DOHH2 (cell line): ENCODE data around the gene LILRA5.

Experiments
- CTCF ChIP-seq: fragments of 200-600 bp; sonication (generic); IDR thresholded peaks from one replicate; pipeline ENCODE4 v1.5.1; 2014; ENCODE audit warnings: antibody characterized with exemption, mild to moderate bottlenecking, low read depth, low read length; ENCODE audit not compliant: poor library complexity, severe bottlenecking
- EZH2phosphoT487 ChIP-seq: fragments of 200-600 bp; sonication (generic); IDR thresholded peaks from 2 replicates; pipeline ENCODE4 v1.6.1; 2017; ENCODE audit warnings: borderline replicate concordance, mild to moderate bottlenecking, antibody characterized with exemption, low read length, moderate library complexity, mixed read lengths

DNA sequence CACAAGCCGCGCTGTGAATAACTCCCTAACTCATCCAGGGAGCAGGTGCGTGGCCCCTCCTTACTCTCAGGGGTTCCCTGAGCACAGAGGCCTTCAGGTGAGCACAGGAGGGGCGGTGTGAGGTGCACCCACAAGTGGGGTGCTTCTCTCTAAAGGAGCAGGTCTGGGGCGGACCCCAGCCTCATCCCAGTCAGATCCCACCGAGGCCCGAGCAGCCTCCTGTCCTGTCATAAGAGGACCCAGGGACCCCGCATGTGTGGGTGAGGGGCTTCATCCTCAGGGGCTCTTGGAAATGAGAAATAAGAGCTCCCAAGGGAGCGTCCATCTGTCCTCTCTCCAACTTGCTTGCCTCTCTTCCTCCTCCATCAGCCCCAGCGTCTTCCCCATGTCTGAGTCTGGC is 3.0 kb upstream of the LILRA5 start:
- TF ChIP-seq CTCF (no peak), EZH2phosphoT487 (no peak)
